Testis (tissue), 3 donors: ENCODE results near the gene SEMA3D. TPM values are rescaled to one million over a fixed set of nuclear protein-coding genes. Genes with fewer than 3 reads are reported as not detected.

Source experiments
- DNase-seq: peaks from one replicate; pipeline ENCODE4 v3.0.0-alpha.2; 2019
- H3K27ac ChIP-seq, 2 donors: fragments of 200-600 bp; sonication (generic); one replicate each; pipeline ENCODE4 v1.5.1; 2019
- H3K27me3 ChIP-seq: fragments of 200-600 bp; sonication (generic); one replicate; pipeline ENCODE4 v1.5.1; 2019
- H3K36me3 ChIP-seq: fragments of 200-600 bp; sonication (generic); one replicate; pipeline ENCODE4 v1.5.1; 2017; ENCODE audit warnings: low read depth; ENCODE audit errors: missing control alignments
- H3K4me1 ChIP-seq: fragments of 200-600 bp; sonication (generic); one replicate; pipeline ENCODE4 v1.5.1; 2019
- H3K4me3 ChIP-seq, 2 donors: fragments of 200-600 bp; sonication (generic); one replicate each; pipeline ENCODE4 v1.5.1; 2017 to 2019
- H3K9me3 ChIP-seq: fragments of 200-600 bp; sonication (generic); one replicate; pipeline ENCODE4 v1.5.1; 2017
- POLR2A ChIP-seq: fragments of 450-650 bp; IDR thresholded peaks from one replicate; pipeline ENCODE4 v1.6.1; 2017; ENCODE audit warnings: antibody characterized with exemption, mild to moderate bottlenecking, moderate library complexity
- WGBS, 2 donors: methylation state at CpG; one replicate each; pipeline ENCODE4 v1.1.5; 2018; 5-methylcytosine and 5-hydroxymethylcytosine counted together
- intact Hi-C: fragments of 100-400 bp; cut with DNase I; formaldehyde crosslinking; loops from one replicate; pipeline ENCODE4 v1.15.1; 2023; ENCODE audit warnings: low total_unique reads
- polyA plus RNA-seq: library from polyadenylated mRNA; stranded (reverse); fragments of 350-450 nt; fragmentation: Illumina TruSeq; extraction: RNeasy Lipid Tissue Mini Kit (QIAGEN cat#74804); gene quantifications from one replicate; pipeline ENCODE4 v1.2.3, GENCODE V29; 2014; ENCODE audit warnings: low read depth, low replicate concordance; ENCODE audit not compliant: insufficient read depth
- total RNA-seq, 2 donors: library from RNA; depleted of rRNA; stranded (reverse); fragments of >200 nt; gene quantifications; one replicate each; pipeline ENCODE4 v1.2.3, GENCODE V29; 2016
- TF ChIP-seq, protein P1 (sequence below), 3 experiments: fragments of 450-650 bp in 2 of 3; fragments of 200-600 bp in 1 of 3; sonication (generic) in 1 of 3; IDR thresholded peaks; one replicate each; pipeline ENCODE4 v1.5.1; 2016 to 2019; ENCODE audit warnings: antibody characterized with exemption in 3 of 3, mild to moderate bottlenecking in 2 of 3, moderate library complexity in 1 of 3

Gene SEMA3D
- total and polyA plus RNA-seq, 3 donors from 2014 or later, result 7.3 to 11.5 (median 7.5) TPM

DNA sequence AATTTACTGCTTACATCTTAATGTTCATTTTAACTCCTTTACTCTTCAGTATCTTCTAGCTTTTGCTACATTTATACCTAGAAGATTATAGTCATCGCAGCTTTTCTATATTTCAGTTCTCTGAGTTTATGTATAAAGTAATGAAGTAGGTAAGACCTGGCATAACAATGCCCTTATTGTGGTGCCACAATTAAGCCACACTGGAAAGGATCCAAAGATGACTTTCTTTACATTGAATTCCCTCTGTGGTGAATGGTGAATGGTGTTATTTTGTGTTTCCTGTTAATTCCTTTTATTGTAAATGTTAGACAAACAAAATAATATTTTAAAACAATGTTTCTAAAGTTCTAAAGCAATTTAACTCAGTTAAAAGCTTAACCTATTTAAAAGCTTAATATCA lies 36.2 kb downstream of the SEMA3D start:
- Histone ChIP-seq H3K4me3 (no peak overlapping the region), H3K9me3 (no peaks in the 10 kb centered on the region), H3K27ac (no peak overlapping the region), H3K27me3 (no peaks in the 10 kb centered on the region), H3K36me3 (no peaks in the 10 kb centered on the region), H3K4me1 (peaks cover 4% of the 10 kb centered on the region)
- WGBS, 2 donors, result 63 to 74% methylated on average over 1 of the region's 1 CpG
- no peak for TF ChIP-seq POLR2A
- TF ChIP-seq, protein P1, sequence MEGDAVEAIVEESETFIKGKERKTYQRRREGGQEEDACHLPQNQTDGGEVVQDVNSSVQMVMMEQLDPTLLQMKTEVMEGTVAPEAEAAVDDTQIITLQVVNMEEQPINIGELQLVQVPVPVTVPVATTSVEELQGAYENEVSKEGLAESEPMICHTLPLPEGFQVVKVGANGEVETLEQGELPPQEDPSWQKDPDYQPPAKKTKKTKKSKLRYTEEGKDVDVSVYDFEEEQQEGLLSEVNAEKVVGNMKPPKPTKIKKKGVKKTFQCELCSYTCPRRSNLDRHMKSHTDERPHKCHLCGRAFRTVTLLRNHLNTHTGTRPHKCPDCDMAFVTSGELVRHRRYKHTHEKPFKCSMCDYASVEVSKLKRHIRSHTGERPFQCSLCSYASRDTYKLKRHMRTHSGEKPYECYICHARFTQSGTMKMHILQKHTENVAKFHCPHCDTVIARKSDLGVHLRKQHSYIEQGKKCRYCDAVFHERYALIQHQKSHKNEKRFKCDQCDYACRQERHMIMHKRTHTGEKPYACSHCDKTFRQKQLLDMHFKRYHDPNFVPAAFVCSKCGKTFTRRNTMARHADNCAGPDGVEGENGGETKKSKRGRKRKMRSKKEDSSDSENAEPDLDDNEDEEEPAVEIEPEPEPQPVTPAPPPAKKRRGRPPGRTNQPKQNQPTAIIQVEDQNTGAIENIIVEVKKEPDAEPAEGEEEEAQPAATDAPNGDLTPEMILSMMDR (IDR thresholded peaks at IDR 0.05), result no peak
- DNase-seq, result no peak
- intact Hi-C loops, result no loop called here

DNA sequence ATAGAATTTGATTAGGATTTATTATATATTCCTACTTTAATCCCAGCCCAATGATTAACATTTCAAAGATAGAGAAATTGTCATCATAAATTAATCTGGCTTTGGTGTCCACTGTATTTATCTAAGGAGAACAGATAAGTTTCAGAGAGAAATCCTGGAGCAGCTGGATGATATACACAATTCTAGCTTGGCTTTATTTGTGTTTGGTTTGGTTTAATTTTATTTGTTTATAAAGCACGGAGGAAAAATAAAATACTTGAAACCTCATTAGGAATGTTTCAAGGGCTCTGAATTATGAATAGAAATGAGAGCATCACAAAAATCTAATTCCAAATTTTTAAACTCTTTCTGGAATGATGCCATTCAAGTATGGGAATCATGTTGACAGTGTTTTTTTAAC lies 42.1 kb downstream of the SEMA3D start:
- DNase-seq, result no peak
- Histone ChIP-seq H3K4me1 (peaks cover 4% of the 10 kb centered on the region), H3K9me3 (no peaks in the 10 kb centered on the region), H3K27me3 (no peaks in the 10 kb centered on the region), H3K36me3 (no peaks in the 10 kb centered on the region), H3K4me3 (no peak overlapping the region), H3K27ac (no peak overlapping the region)
- 41 to 47% methylated on average over 1 of the region's 1 CpG for WGBS, 2 donors
- intact Hi-C loops, result no loop called here
- no peak for TF ChIP-seq POLR2A
- TF ChIP-seq, protein P1 (IDR thresholded peaks at IDR 0.05), result no peak

DNA sequence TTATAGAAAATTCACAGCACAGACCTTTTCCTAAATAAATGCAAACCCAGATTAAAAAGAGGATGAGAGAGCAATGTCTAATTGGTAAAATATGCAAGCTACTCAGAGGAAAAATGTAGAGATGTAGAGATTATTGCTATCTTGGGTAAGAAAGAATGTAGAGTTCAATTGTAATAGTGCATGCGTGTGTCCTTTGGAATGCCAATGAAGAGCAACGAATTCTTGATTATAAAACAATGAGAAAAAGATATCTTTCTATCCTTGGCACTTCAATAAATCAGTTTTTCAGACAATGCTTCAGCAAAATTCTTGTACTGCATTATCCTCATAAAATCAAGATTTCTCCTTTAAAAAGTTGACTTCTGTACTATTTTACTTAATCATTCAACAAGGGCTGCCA lies 50.9 kb downstream of the SEMA3D start:
- no peaks in the 10 kb centered on the region for H3K4me1 ChIP-seq
- 51 to 61% methylated on average over 2 of the region's 2 CpGs for WGBS, 2 donors

DNA sequence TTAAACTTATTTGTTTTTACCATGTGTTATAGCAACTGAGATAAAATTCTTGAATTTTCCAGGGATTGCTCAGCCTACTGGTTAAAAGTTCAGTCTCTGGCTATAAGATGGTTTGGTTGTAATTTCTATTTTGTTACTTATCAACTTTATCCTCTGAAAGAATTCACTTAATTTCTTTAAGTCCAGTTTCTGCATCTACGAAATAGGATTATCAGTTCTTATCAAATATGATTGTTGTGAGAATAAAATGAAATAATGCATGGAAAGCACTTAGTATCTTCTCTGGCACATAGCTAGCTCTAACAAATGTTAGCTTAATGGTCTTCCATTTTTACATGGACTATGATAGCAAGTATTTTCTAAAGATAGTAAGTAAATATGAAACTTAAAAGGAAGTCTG lies 53.3 kb downstream of the SEMA3D start:
- intact Hi-C loops, result no loop called here
- TF ChIP-seq, protein P1 (IDR thresholded peaks at IDR 0.05), result no peak
- TF ChIP-seq POLR2A, result no peak
- Histone ChIP-seq H3K4me1 (no peaks in the 10 kb centered on the region), H3K27ac (peak overlapping the region in 1 of 2 donors; percentile 25), H3K27me3 (no peaks in the 10 kb centered on the region), H3K4me3 (no peak overlapping the region), H3K9me3 (no peaks in the 10 kb centered on the region), H3K36me3 (no peaks in the 10 kb centered on the region)
- 57 to 70% methylated on average over 1 of the region's 1 CpG for WGBS, 2 donors
- no peak for DNase-seq

More for the DNA sequence above, 50.9 kb downstream of the SEMA3D start:
- no peaks in the 10 kb centered on the region for H3K9me3 ChIP-seq
- H3K27me3 ChIP-seq, result no peaks in the 10 kb centered on the region
- H3K36me3 ChIP-seq, result no peaks in the 10 kb centered on the region
- TF ChIP-seq POLR2A, result no peak
- TF ChIP-seq, protein P1 (IDR thresholded peaks at IDR 0.05), result no peak
- intact Hi-C loops, result no loop called here
- no peak overlapping the region for H3K4me3 ChIP-seq
- no peak for DNase-seq
- H3K27ac ChIP-seq, result no peak overlapping the region

DNA sequence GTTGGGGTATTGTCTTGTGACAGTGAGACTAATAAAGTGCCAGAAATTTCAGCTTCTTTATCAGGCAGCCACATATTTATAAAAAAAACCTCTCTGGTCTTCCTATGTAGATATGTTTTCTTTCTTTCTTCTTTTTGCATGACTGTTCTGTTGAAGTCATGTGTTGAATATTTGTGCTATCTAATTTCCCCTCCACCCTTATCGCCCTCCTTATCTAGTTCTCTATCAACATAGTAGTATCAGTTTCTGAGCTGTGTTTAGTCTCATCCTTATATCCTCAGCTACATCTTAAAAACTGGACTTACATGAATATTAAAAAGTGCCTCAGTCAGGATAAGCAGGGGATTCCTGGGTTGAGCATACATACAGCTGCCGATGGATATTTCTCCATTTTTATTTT lies 53.9 kb downstream of the SEMA3D start:
- Histone ChIP-seq H3K9me3 (no peaks in the 10 kb centered on the region), H3K27me3 (no peaks in the 10 kb centered on the region), H3K36me3 (no peaks in the 10 kb centered on the region), H3K4me3 (no peak overlapping the region), H3K27ac (no peak overlapping the region), H3K4me1 (no peaks in the 10 kb centered on the region)
- intact Hi-C loops, result no loop called here
- WGBS, 2 donors, result 74 to 76% methylated on average over 2 of the region's 2 CpGs
- no peak for DNase-seq
- TF ChIP-seq POLR2A, result no peak
- TF ChIP-seq, protein P1 (IDR thresholded peaks at IDR 0.05), result no peak
